ENCODE data around the gene SRSF3.
A peak's percentile ranks its signal among the peaks of the same experiment; 100 is the strongest.
"Not testable (repeated sequence)": the region's sequence is repeated elsewhere in the genome, so short reads cannot be mapped to it uniquely, and the experiment has no call there.

SRSF3 gene

GRCh38 chr6:36604090-36605060 lies 10.2 kb downstream of the SRSF3 start:
- DNase-seq (ENCODE audit: low read depth in 2 of 2) = no peak

GRCh38 chr6:36605143-36605542 lies 11.0 kb downstream of the SRSF3 start:
- DNase-seq (ENCODE audit: low read depth in 2 of 2) = no peak

DNA sequence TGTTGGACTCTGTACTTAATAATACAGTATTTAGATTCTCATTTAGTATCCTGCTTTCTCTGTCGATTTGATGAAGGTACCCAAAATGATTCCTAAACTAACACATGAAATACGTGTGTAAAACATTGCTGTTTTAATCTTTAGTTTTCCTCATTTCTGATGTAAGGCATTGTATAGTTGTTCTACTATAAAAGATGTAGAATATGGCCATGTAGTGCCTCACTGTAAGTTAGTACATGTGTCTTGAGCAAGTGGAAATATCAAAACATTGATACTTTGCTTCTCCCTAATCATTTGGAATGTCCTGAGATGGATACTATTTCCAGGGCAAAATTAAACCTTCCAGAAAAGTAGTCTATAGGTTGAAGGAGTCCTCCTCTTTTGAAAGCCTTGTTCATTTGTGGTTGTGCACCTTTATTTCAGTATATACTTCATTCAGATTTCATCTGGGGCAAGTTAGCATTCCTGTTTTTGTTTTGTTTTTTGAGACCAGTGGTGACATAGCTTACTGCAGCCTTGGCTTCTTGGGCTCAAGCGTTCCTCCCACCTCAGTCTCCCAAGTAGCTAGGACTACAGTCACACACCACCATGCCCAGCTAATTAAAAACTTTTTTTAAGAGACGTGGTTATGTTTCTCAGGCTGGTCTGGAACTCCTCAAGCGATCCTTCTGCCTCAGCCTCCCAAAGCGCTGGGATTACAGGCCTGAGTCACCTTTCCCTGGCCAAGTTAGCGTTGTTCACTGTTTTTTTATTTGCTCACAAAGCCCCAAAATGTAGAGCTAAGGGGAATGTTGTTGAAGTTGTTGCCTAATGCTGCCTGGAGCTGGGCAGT lies 11.6 kb downstream of the SRSF3 start:
- DNase-seq (ENCODE audit: low read depth in 2 of 2) = no peak

GRCh38 chr6:36607305-36607682 lies 13.1 kb downstream of the SRSF3 start:
- DNase-seq (ENCODE audit: low read depth in 2 of 2) = not testable (repeated sequence)

DNA sequence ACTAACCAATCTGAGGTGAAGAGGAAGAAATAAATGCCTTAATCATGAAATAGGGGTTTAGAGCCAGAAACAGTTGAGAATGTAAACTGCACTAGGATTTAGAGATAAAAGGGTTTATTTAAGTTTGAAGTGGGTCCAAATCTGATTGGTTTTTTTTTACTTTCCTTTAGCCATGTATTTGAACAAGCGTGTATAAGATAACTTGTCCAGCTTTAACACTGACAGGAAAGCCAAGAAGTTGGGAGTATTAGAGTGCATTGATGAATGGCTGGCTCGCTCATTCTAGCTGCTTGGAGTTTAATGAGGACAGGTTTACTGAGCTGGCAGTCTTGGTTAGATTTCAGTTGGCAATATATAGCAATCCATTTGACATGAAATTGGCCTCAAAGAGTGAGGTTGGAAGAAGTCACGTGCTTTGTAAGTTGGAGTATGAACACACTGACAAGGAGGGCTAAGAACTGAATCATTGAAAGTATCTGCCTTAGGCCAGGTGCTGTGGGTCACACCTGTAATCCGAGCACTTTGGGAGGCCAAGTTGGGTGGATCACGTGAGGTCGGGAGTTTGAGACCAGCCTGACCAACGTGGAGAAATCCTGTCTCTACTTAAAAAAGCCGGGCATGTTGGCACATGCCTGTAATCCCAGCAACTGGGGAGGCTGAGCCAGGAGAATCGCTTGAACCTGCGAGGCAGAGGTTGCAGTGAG lies 13.7 kb downstream of the SRSF3 start:
- no peak for DNase-seq (ENCODE audit: low read depth in 2 of 2)

GRCh38 chr6:36608788-36609563 lies 14.8 kb downstream of the SRSF3 start:
- no peak for DNase-seq (ENCODE audit: low read depth in 2 of 2)

DNA sequence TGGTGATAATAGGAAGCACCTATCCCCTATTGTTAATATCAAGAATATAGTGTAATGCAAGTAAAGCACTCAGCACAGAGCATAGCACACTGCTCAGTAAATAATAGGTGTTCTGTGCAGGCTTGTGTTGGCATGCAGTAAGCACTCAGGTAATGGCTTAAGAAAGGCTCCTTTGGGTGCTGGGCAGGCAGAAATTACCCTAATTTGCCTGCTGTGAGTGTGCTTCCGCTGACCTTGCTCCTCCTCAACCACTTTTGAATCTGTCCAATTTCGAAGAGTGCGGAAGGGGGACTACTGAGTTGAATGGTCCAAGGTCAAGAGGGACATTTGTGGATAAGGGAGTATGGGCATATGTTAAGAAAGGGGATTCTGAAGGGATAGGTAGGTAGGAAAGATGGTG lies 15.4 kb downstream of the SRSF3 start:
- DNase-seq (ENCODE audit: low read depth in 2 of 2) = no peak

DNA sequence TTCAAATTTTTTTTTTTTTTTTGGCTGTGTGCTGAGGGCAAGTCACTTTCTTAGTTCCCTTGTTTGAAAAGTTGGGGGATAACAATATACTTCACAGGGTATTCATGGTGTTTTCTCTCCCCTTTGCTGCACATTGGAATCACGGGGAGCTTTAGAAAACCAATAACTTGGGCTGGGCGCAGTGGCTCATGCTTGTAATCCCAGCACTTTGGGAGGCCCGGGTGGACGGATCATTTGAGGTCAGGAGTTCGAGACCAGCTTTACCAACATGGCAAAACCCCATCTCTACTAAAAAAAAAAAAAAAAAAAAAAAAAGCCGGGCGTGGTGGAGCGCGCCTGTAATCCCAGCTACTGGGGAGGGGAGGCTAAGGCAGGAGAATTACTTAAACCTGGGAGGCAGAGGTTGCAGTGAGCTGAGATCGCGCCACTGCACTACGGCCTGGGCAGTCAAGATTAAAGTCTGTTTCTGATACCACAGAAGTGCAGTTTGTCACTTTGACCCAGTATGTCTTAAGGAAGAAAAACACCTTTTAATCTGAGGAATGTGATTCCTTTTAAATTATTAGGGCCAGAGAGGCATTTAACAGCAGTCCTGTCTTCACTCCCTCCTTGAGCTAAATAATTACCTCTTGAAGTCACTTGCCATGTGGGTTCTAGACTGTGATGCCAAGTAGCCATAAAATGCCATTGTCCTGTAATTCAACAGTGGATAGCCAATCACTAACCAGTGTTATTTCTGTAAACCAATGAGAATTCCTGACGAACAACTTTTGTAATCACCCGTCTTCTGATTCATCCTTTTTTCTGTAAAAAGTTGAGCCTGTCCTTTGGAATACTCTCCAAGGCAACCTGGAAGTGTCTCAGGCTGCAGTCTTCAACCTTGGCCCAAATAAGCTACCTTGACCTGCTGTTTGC lies 16.1 kb downstream of the SRSF3 start:
- DNase-seq (ENCODE audit: low read depth in 2 of 2) = no peak

DNA sequence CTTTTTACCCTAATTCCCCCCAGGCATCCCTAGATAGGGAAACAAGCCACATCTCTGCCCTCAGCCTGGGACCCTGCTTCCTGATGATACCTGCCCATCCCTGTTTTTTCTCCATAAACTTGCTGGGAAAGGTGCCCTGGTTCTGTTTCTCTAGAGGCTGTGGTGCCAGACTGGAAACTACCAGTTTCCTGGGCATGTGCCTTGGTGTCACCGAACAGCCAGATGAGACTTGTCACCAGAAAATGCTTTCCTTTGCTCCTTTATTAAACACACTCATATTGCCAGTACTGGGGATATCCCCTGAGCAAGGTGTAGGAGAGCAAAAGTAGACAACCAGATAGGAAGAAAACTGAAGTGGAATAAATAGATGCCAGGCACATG lies 16.8 kb downstream of the SRSF3 start:
- no peak for DNase-seq (ENCODE audit: low read depth in 2 of 2)

GRCh38 chr6:36611679-36612078 lies 17.5 kb downstream of the SRSF3 start:
- not testable (repeated sequence) for DNase-seq (ENCODE audit: low read depth in 2 of 2)

- DNase-seq (ENCODE audit: low read depth in 2 of 2) = no peak
Measured at GRCh38 chr6:36612101-36612625, 18.0 kb downstream of the SRSF3 start.

DNA sequence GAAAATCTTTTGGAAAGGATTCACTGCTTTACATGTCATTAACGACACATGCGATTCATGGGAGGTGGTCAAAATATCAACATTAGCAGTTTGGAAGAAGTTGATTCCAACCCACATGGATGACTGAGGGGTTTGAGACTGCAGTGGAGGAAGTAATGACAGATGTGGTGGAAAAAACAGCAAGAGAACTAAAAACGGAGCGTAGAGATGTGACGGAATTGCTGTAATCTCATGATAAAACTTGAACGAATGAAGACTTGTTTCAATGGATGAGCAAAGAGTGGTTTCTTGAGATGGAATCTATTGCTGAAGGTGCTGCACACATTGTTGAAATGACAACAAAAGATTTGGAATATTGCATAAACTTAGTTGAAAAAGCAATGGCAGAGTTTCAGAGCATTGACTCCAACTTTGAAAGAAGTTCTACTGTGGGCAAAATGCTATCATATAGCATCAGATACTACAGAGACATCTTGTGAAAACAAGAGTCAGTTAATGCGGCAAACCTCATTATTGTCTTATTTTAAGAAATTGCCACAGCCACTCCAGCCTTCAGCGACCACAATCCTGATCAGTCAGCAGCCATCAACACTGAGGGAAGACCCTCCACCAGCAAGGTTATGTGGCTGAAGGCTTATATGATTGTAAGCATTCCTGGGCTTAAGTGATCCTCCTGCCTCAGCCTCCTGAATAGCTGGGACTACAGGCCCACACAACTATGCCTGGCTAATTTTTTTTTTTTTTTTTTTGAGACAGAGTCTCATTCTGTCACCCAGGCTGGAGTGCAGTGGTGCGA lies 19.2 kb downstream of the SRSF3 start:
- no peak for DNase-seq (ENCODE audit: low read depth in 2 of 2)

- DNase-seq (ENCODE audit: low read depth in 2 of 2) = peak in 1 of 2 donors; percentile 10
Measured at GRCh38 chr6:36615018-36615761, 21.0 kb downstream of the SRSF3 start.

GRCh38 chr6:36616893-36617521 lies 22.8 kb downstream of the SRSF3 start:
- DNase-seq (ENCODE audit: low read depth in 2 of 2) = no peak

- DNase-seq (ENCODE audit: low read depth in 2 of 2) = no peak
Measured at GRCh38 chr6:36618366-36619355, 24.5 kb downstream of the SRSF3 start.

DNA sequence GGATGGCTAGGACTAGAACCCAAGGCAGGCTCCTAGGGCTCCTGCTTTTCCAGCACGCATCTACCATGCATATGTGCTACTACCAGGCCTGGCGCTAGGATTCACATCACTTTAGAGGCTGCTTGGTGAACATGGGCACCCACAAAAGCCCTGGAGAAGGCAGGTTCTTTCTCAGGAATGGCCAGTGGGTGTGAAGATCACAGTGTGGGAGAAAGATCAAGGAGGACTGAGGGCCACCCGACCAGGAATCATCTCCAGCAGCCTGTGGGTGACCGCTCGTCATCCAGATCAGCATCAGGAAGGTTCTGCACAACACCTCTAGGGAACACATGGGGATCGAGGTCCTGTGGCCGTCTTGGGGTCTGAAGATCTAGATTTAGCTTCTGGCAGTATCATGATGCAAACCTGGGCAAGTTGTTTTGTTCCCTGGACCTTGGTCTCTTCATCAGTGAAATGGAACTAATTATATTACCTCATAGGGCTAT lies 27.3 kb downstream of the SRSF3 start:
- DNase-seq (ENCODE audit: low read depth in 2 of 2) = no peak

All from stimulated activated CD8-positive, alpha-beta memory T cell treated with anti-CD3 and anti-CD28 coated beads, Interleukin-7, amount 100 ng/mL, for 4 hours (primary cell).